IPS-20b (cell line): Measurements from ENCODE around the gene ADSL.

Experiments used
- H3K27ac ChIP-seq: one replicate; pipeline ENCODE4 v1.5.1; 2013; ENCODE audit warnings: low read length
- H3K27me3 ChIP-seq: 2 replicates; pipeline ENCODE4 v1.6.1; 2013; ENCODE audit warnings: mild to moderate bottlenecking, low read length, inconsistent platforms; ENCODE audit not compliant: insufficient read depth
- H3K36me3 ChIP-seq: 2 replicates; pipeline ENCODE4 v1.6.1; 2013; ENCODE audit warnings: low read depth, mild to moderate bottlenecking, inconsistent platforms, low read length, moderate library complexity; ENCODE audit not compliant: insufficient read depth
- H3K4me1 ChIP-seq: 2 replicates; pipeline ENCODE4 v1.6.1; 2013; ENCODE audit warnings: mild to moderate bottlenecking, control low read depth, inconsistent platforms, low read length, moderate library complexity; ENCODE audit not compliant: insufficient read depth
- H3K4me3 ChIP-seq: 2 replicates; pipeline ENCODE4 v1.5.1; 2013; ENCODE audit warnings: mild to moderate bottlenecking, low read length, inconsistent platforms
- H3K9ac ChIP-seq: 2 replicates; pipeline ENCODE4 v1.6.1; 2013; ENCODE audit warnings: low read depth, mild to moderate bottlenecking, inconsistent platforms, low read length, moderate library complexity
- H3K9me3 ChIP-seq: 2 replicates; pipeline ENCODE4 v1.6.1; 2013; ENCODE audit warnings: mild to moderate bottlenecking, low read depth, low read length, inconsistent platforms; ENCODE audit not compliant: insufficient read depth

Gene ADSL

DNA sequence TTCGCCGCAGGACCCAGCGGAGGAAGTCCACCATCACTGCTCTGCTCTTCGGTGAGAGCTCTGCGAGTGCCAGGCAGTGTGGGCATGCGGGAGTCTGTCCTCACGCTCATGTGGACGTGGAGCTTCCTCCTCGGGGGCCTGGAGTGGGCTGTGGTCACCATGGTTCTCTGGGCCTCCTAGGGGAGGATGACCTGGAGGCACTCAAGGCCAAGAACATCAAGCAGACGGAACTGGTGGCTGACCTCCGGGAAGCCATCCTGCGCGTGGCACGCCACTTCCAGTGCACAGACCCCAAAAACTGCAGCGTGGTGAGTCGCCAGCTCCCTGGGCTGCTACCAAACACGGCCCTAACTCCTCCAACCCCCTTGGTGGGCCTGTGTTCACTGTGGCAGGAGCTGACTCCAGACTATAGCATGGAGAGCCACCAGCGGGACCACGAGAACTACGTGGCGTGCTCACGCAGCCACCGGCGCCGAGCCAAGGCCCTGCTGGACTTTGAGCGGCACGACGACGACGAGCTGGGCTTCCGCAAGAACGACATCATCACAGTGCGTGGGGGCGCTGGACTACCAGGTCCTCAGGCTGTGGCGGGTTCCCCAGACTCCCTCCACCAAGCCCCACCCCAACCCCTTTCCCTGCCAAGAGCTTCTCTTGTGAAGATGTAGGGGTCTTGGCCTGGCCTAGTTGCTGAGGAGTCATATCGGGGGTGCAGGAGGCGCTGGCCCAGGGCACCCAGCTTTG lies 60.9 kb downstream of the ADSL start:
- no peak overlapping the region for H3K27ac ChIP-seq
- no peaks in the 10 kb centered on the region for H3K9me3 ChIP-seq
- no peak overlapping the region for H3K9ac ChIP-seq
- H3K36me3 ChIP-seq: peaks cover 80% of the 10 kb centered on the region
- no peaks in the 10 kb centered on the region for H3K27me3 ChIP-seq
- H3K4me3 ChIP-seq: no peak overlapping the region
- H3K4me1 ChIP-seq: no peaks in the 10 kb centered on the region

DNA sequence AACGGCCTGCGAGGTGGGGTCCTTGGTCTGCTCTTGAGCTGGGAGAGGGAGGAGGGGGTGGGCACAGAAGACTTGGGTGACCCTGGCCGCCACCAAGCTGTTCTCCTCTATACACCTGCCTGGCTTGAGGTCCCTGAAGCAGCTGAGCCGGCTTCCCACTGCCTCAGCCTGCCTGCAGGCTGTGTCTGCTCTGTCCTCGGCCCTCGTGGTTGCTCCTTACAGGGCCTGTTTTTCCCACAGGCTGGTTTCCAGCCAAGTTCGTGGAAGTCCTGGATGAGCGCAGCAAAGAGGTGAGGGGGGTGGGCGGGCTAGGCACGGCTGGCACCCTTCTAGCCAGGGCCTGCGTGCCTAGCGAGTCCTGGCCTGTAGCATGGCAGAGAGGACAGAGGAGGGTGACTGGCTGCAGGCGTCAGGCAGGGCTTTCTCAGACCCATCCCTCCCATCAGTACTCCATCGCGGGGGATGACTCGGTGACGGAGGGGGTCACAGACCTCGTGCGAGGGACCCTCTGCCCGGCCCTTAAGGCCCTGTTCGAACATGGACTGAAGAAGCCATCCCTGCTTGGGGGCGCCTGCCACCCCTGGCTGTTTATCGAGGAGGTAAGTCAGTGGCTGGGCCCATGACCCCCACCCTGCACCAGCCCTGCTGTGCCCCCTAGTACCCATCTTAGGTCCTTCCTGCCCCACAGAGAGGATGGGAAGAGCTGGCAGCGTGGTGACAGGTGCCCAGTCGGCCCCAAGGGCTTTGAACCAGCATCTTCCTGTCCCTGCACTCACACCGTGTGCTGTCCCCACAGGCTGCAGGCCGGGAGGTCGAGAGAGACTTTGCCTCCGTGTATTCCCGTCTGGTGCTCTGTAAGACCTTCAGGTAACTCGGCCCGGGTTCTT lies 61.8 kb downstream of the ADSL start:
- H3K36me3 ChIP-seq: peaks cover 81% of the 10 kb centered on the region
- no peaks in the 10 kb centered on the region for H3K4me1 ChIP-seq
- no peak overlapping the region for H3K27ac ChIP-seq
- H3K9me3 ChIP-seq: no peaks in the 10 kb centered on the region
- H3K4me3 ChIP-seq: no peak overlapping the region
- H3K9ac ChIP-seq: no peak overlapping the region
- H3K27me3 ChIP-seq: no peaks in the 10 kb centered on the region

DNA sequence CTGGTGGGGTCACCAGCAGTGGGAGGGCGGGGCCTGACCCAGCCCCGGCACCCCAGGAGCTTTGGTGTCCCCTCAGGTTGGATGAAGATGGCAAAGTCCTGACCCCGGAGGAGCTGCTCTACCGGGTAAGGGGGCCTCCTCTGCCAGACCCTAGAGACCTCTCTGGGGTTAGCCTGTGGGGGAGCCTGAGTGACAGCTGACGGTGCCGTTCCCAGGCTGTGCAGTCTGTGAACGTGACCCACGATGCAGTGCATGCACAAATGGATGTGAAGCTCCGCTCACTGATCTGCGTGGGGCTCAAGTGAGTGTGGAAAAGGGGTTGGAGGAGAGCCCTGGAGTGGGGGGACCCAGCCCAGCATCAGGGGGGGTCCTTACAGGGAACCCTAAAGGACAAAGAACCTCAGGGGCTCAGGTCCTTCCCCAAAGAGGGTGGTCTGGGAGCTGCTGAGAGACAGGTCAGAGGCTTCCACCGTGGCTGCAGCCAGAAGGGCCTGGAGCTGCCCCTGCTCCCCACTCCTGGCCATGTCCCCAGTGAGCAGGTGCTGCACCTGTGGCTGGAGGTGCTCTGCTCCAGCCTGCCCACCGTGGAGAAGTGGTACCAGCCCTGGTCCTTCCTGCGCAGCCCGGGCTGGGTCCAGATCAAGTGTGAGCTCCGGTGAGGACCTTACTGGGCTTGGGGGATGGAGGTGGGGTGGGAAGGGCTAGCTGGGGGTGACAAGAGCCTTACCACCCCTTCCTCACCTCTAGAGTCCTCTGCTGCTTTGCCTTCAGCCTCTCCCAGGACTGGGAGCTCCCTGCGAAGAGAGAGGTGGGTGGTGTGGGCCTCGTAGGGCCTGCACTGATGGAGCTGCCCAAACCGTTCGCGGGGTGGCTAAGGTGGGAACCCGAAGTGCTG lies 62.7 kb downstream of the ADSL start:
- Histone ChIP-seq H3K27ac (no peak overlapping the region), H3K36me3 (peaks cover 79% of the 10 kb centered on the region)

DNA sequence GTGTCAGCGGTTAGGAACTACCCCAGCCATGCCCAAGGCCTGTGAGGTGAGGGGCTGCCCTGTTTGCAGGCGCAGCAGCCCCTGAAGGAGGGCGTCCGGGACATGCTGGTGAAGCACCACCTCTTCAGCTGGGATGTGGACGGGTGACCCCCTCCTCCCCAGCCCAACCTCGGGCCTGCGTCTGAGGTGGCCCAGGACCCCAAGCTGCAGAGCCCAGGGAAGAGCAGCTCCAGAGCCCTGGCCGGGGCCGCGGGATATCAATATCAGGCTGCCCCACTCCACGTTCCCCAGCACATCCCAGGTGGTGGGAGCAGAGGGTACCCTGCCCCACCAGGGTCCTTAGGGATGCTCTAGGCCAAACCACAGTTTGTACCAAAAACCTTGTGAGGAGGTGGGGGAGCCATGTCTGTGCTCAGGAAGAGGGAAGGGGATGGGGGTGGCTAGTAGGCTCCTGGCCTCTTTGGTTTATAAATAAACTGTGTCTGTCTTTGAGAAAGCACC lies 63.4 kb downstream of the ADSL start:
- no peak overlapping the region for H3K9ac ChIP-seq
- H3K27me3 ChIP-seq: no peaks in the 10 kb centered on the region
- no peak overlapping the region for H3K4me3 ChIP-seq
- no peaks in the 10 kb centered on the region for H3K9me3 ChIP-seq
- H3K4me1 ChIP-seq: no peaks in the 10 kb centered on the region
- H3K27ac ChIP-seq: no peak overlapping the region
- H3K36me3 ChIP-seq: peaks cover 78% of the 10 kb centered on the region

More for the DNA sequence above, 62.7 kb downstream of the ADSL start:
- H3K9ac ChIP-seq: no peak overlapping the region
- no peaks in the 10 kb centered on the region for H3K27me3 ChIP-seq
- no peaks in the 10 kb centered on the region for H3K4me1 ChIP-seq
- no peak overlapping the region for H3K4me3 ChIP-seq
- no peaks in the 10 kb centered on the region for H3K9me3 ChIP-seq

DNA sequence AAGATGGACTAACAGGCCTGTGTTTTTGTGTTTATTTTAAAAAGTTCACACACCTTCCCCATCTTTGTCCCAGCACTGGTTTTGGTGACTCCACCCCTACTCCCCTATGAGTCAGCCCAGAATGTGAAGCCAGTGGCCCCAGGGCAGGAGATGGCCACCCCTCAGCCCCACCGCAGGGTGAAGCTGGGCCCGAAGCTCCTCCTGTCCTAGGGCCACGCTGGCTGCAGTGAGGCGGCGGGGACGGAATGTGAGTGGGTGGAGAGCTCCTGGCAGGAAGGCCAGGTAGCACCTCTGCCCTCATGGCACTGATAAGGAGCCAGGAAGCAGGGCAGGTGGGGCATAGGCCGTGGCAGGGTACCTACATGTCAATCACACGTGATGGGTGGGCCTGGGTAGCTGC lies 64.0 kb downstream of the ADSL start:
- no peak overlapping the region for H3K9ac ChIP-seq
- no peak overlapping the region for H3K27ac ChIP-seq
- H3K27me3 ChIP-seq: no peaks in the 10 kb centered on the region
- no peaks in the 10 kb centered on the region for H3K9me3 ChIP-seq
- no peaks in the 10 kb centered on the region for H3K4me1 ChIP-seq
- peaks cover 73% of the 10 kb centered on the region for H3K36me3 ChIP-seq
- no peak overlapping the region for H3K4me3 ChIP-seq

DNA sequence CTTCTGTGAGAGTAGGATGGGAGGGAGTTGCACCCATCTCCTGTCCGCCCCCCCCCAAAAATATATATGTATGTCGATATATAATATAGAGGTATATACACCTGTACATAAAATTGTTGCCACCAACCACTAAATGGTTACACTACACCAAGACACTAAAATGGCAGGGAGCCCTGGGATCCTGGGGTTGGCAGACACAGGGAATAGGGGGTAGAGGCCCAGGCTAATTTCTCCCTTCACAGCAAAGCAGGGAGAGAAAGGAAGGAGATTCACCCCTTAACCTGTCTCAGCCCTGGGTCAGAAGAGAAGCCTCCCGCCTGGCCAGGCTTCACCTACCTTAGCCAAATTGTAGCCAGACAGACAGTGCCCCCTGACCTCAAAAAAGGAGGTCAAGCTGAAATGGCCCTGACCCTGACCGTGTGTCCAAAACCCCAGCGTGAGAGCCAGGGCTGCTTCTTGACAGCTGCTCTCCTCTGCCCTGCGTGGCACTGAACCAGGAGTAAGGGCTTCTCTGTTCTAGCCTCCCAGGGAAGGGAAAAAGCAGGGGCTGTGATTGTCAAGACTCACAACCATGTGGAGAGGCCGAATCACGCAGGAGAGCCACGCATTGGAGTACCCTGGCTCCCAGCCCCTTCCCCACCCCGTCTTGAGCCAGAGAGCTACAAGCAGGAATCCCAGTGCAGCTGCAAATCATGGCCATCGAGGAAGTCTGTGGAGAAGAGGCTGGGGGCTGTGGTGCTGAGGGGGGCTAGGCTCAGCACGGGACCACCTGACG lies 64.6 kb downstream of the ADSL start:
- no peaks in the 10 kb centered on the region for H3K27me3 ChIP-seq
- no peak overlapping the region for H3K9ac ChIP-seq
- H3K36me3 ChIP-seq: peaks cover 68% of the 10 kb centered on the region
- H3K4me1 ChIP-seq: no peaks in the 10 kb centered on the region
- H3K4me3 ChIP-seq: no peak overlapping the region
- no peak overlapping the region for H3K27ac ChIP-seq
- H3K9me3 ChIP-seq: no peaks in the 10 kb centered on the region

DNA sequence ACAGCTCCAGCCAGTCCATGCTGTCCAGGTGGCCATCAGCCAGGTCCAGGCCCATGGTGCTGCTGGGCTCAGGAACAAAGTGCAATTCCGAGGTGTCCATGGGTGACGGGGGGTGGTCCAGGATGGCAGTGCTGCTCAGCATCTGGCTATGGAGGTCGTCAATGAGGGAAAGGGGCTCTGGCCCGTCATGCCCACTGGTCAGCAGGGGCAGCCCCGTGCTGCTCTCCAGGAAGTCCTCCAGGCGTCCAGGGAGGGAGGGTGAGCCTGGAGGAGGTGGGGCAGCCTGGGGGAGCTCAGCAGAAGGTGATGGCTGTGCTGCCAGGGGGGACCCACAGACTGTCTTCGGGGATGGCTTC lies 65.2 kb downstream of the ADSL start:
- Histone ChIP-seq H3K4me1 (no peaks in the 10 kb centered on the region), H3K36me3 (peaks cover 65% of the 10 kb centered on the region), H3K4me3 (no peak overlapping the region), H3K9ac (no peak overlapping the region), H3K27me3 (no peaks in the 10 kb centered on the region), H3K9me3 (no peaks in the 10 kb centered on the region), H3K27ac (no peak overlapping the region)

DNA sequence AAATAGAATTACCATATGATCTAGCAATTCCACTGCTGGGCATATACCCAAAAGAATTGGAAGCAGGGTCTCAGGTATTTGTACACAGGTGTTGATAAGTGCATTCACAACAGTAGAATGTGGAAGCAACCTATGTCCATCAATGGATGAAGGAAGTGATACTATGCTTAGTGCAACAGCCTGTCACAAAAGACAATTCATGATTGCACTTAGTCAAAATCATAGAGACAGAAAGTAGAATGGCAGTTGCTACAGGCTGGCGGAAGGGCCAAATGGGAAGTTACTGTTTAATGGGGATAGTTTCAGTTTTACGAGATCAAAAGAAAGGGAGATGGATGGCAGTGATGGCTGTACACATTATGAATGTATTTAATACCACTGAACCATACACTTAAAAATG lies 66.1 kb downstream of the ADSL start:
- peaks cover 61% of the 10 kb centered on the region for H3K36me3 ChIP-seq
- H3K4me3 ChIP-seq: no peak overlapping the region
- H3K4me1 ChIP-seq: no peaks in the 10 kb centered on the region
- H3K27me3 ChIP-seq: no peaks in the 10 kb centered on the region
- no peak overlapping the region for H3K9ac ChIP-seq
- H3K9me3 ChIP-seq: no peaks in the 10 kb centered on the region
- no peak overlapping the region for H3K27ac ChIP-seq

DNA sequence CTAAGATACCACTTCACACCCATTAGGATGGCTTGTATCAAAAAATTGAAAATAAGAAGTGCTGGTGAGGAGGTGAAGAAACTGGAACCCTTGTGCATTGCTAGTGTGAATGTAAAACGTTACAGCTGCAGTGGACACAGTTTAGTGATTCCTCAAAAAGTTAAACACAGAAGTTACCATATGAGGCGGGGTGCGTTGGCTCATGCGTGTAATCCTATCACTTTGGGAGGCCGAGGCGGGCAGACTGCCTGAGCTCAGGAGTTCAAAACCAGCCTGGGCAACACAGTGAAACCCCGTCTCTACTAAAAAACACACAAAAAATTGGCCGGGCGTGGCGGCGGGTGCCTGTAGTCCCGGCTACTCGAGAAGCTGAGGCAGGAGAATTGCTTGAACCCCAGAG lies 67.6 kb downstream of the ADSL start:
- Histone ChIP-seq H3K4me1 (no peaks in the 10 kb centered on the region), H3K9me3 (no peaks in the 10 kb centered on the region), H3K36me3 (peaks cover 54% of the 10 kb centered on the region), H3K27me3 (no peaks in the 10 kb centered on the region), H3K27ac (no peak overlapping the region), H3K9ac (no peak overlapping the region), H3K4me3 (no peak overlapping the region)

DNA sequence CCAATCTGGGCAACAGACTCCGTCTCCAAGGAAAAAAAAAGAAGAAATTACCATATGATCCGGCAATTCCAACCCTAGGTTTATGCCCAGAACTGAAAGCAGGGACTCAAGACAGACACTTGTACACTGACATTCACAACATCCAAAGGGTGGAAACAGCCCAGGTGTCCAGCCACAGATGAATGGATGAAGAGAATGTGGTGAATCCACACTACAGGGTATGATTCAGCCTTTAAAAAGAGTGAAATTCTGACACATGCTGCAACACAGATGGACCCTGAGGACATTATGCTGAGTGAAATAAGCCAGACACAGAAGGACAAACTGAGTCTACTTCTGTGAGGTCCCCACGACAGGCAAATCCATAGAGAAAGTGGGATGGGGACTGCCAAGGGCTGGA lies 68.0 kb downstream of the ADSL start:
- Histone ChIP-seq H3K27ac (no peak overlapping the region), H3K4me1 (no peaks in the 10 kb centered on the region), H3K36me3 (peaks cover 53% of the 10 kb centered on the region), H3K4me3 (no peak overlapping the region), H3K9ac (no peak overlapping the region), H3K27me3 (no peaks in the 10 kb centered on the region), H3K9me3 (no peaks in the 10 kb centered on the region)
